Measurements from ENCODE around the gene CPNE8.

The CPNE8 gene

DNA sequence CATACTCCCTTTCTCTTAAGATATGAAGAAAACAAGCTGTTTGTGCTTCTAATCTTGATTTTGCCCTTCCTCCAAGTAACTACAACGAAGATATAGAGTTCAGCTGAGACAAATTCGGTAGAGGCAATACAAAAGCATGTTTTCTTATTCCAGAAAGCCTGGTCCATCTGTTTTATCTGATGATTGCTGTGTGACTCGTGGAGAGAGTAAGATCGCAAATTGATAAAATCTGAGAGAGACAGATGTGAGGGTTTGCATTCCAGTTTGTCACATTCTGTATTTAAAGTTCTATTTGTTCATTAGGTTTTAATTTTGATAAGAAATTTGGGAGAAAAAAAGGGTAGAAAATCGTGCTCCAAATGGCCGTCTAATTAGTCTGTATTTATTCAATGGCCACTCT is 192.1 kb downstream of the CPNE8 start:
- no peak for DNase-seq

DNA sequence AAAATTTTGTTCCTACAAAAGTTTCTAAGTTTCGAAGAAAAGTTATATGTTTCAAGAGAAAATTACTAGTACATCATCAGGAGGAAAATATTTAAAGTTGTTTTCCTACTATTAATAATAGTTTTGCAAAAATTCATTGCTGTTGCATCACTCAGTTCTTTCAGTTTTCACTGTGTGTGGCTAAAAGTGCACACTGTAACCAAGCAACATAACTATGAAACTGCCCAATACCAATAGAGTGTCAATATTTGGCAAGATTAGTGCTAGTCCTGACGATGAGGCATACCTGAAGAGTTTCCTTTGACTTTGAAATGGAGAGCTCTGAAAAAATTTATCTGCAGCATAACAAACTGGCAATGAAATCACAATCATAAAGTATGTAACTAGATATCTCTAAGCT is 194.3 kb downstream of the CPNE8 start:
- no peak for DNase-seq

DNA sequence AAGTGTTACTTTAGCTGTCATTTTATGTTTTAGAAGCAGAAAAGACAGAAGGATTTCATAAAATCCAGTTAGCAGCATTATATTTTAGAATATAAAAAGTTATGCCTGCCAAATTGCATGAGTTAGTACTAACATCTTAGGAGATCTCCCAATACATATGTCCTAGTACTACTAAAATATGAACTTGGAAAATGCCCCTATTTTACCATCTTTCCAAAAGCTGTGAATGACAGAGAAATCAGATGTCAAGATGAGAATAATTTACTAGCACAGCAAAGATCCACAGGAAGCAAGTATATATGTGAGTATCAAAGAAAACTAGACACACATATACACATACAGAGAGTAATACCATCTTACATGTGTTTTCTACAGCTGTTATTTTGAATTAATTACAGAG is 196.9 kb downstream of the CPNE8 start:
- no peak for DNase-seq

GRCh38 chr12:38707648-38708047 is 197.7 kb downstream of the CPNE8 start:
- no peak for DNase-seq

- DNase-seq, result no peak
Measured at GRCh38 chr12:38697289-38697688, 208.1 kb downstream of the CPNE8 start.

DNA sequence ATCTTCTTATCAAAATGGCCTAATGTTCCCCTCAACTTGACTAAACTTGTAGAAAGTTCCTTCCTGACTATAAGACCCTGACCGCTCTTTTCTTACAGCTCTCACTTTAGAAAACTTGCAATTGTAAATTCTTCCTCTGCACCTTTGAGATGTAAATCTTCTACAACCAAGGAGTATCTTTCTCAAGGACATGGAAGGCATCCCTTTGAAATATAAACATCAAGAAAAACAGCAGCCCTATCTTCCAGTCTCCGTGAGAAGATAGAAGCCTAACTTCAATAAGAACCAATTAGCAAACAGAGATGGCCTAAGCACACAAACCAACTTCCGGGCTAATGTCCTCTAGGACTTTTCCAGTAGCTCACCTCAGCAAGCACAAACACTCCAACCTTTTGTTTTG is 210.3 kb downstream of the CPNE8 start:
- no peak for DNase-seq

DNA sequence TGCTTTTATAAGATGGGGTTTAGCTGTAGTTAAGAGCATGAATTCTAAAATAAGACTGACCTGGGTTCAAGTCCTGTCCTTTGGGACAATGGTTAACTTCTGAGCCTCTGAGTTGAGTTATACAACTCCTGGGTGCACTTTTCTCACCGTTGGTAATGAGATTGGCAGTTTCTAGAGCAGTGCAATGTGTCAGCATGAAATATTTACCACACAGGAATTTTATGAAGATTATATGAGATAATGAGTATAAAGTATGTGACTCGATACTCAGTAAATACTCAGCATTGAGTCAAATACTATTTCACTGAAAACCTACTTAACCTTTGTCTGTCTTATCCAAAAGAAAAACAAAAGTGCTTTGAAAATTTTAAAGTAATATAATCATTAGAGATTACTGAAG is 214.2 kb downstream of the CPNE8 start:
- no peak for DNase-seq

DNA sequence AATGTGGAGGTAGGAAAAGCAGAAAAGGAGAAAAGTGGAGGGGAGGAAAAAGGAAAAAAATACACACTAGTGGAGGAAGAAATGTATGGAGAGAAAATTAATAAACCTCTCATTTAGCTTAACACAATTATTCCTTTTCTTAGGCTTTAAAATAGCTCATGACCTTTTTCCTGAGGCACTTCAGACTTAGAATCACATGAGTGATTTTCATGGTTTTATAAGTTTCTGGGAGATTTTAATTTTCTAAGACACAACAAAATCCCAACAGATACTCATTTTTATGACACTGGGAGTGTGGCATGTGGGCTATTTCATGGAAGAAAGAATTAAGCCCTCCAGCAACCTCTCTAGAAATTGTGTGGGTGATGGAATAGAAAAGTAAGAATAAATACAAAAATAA is 214.7 kb downstream of the CPNE8 start:
- DNase-seq, result no peak

DNA sequence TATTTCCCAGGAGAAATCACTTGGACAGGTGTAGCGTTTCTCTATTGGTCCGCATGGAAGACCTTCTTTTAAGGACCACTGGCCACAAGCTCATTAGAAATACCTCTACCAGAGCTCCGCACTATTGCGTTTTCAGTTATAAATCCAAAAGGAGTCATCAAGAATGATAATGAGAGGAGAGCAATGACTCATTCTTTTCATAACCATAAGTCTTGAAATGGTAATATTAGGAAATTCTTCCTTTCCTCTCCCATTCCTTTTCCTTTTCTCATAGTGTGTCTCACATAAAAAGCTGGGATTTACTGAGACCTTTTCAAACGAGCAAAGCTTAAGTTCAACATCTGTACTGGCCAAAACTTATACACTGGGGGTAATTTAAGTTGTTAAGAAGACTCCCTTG is 215.7 kb downstream of the CPNE8 start:
- DNase-seq, result no peak

DNA sequence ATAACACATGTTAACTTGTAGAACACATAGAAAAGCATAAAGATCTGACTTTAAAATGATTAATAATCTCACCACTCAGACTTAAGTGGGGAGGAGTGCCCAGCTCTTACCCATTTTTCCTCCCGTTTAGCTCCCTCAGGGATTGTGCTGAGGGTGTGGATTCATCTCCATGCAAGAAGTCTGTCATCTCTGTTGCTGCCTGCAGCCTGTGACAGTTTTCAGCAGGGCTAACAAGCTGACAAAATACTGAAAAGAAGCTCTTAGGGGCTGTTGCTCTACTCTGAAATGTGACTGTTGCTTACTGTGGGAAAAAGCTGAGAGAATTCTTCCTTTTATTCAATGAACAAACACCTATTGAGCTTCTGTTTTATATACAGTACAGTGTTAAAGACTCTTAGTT is 216.2 kb downstream of the CPNE8 start:
- no peak for DNase-seq

- no peak for DNase-seq
Measured at GRCh38 chr12:38682521-38682920, 222.9 kb downstream of the CPNE8 start.

DNA sequence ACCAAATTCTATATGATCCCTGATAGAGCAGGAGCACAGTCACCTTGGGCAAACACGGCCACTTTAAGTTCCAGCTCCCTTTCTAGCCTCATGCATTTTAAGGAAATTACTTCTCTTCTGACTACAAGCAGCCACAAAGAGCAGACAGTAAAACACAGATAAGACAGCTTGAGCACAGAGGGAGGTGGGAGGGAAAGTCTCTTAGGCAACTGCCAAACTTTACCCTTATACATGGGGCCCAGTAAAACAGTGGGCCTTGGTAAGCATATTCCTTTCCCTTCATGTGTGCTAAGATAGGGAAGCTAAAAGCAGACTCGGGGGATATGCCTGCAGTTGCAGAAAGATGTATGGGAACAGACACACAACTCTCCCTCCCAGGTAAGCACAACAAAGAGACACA is 235.9 kb downstream of the CPNE8 start:
- no peak for DNase-seq

DNA sequence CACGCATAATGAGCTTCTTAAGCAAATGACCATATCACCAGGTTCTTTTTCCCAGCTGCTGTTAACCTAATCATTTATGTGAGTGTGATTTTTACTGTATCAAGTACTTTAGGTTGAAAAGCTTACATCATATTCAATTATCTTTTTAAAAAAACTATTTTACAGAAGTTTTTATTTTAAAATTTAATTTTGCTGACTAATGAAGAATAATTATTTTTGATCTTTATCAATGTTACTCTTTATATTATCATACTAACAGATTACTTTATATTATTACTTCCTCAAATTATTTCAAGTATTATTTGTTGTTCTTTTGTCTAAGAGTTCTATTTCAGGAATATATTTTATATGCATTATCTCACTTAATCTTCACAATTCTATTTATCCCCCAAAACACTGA is 236.3 kb downstream of the CPNE8 start:
- no peak for DNase-seq

- DNase-seq, result no peak
Measured at GRCh38 chr12:38666425-38666824, 239.0 kb downstream of the CPNE8 start.

DNA sequence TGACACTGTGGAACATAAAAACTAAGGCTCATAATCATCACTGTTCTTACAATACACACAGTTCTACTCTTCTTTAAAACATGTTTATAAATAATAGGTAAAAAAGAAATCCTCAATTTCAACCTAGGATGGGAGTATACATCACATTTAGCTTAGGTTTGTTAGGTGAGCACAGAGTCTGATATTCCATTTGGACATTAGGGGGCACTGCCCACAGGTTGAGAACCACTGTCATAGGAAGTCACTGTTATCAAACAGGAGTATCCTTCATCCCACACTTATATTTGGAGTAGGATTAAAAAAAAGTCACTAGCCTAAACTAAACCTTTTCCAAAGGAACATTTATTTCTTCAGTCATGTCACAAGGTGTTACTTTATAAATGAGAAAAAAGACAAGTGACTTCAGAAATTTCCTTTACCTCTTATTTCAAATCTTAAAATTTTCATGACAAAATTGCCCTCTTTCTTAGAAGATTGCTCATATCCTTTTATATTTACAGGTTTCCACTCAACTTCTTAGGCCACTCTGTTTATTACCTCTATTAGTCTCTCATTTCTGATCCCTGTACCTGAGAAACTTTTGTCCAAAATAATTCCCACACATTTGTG is 240.6 kb downstream of the CPNE8 start:
- no peak for DNase-seq

GRCh38 chr12:38662829-38663228 is 242.6 kb downstream of the CPNE8 start:
- DNase-seq, result no peak

- no peak for DNase-seq
Measured at GRCh38 chr12:38653650-38654049, 251.7 kb downstream of the CPNE8 start.

DNA sequence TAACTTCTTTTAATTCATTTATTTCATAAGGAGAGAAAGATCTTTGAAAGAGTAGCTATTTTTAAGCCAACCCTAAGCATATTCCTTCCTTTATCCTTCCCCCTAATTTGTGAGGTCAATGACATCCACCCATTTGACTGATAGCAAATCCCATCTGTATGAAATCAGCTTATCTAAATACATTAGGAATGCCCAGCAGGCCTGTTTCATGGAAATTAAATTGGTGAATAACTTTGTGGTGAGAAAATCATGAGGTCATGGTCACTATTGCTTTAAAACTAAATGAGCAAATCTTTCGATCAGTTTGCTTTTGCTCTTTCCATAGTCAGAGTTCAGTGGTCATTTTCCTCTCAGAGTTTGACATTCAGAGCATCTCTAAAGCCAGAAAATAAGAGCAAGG is 256.6 kb downstream of the CPNE8 start:
- no peak for DNase-seq

GRCh38 chr12:38646146-38646545 is 259.2 kb downstream of the CPNE8 start:
- DNase-seq, result no peak

DNA sequence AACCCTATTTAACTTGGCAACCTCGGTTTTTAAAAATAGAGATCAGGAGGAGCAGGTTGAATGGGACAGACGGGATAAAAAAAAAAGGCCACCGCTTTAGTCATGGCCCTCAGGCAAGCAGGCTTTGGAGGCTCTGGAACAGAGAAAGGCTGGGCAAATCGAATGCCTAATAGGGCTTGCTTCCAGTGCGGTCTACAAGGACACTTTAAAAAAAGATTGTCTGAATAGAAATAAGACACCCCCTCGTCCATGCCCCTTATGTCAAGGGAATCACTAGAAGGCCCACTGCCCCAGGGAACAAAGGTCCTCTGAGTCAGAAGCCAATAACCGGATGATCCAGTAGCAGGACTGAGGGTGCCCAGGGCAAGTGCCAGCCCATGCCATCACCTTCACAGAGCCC is 265.8 kb downstream of the CPNE8 start:
- no peak for DNase-seq

DNA sequence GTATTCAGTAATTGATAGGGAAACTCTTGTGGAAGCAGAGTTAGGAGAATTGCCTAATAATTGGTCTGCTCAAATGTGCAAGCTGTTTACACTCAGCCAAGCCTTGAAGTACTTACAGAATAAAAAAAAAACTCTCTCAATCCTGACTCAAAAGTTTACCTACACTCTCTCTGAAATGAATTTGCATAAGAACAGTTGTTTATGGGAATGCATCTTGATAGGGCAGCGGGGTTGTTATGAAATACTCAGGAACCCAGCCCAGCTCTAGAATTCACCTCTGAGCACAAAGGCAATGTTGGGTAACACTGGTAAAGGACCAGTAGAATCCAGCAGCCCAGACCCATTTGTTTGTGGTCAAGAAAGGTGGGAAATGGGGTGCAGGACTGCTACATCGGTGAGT is 267.0 kb downstream of the CPNE8 start:
- DNase-seq, result no peak

- no peak for DNase-seq
Measured at GRCh38 chr12:38633511-38633910, 271.9 kb downstream of the CPNE8 start.

DNA sequence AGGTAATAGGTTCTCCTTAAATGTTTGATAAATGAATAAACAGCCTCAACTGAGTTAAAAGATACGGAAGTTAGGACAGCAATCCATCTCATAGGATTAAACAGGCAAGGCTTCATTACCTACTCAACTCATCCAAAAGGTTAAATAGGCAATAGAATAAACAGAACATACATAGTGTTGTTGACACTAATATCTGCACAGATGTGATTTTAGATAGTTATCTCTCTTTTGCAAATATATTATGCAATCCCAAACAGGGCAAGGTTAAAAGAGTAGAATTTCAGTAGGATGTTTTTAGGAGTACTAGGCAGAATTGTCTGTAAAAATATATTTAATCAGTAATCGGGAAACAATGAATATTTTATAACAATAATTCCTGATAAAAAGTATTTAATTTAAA is 276.3 kb downstream of the CPNE8 start:
- no peak for DNase-seq

GRCh38 chr12:38628288-38628687 is 277.1 kb downstream of the CPNE8 start:
- DNase-seq, result no peak

GRCh38 chr12:38625306-38625705 is 280.1 kb downstream of the CPNE8 start:
- DNase-seq, result no peak

DNA sequence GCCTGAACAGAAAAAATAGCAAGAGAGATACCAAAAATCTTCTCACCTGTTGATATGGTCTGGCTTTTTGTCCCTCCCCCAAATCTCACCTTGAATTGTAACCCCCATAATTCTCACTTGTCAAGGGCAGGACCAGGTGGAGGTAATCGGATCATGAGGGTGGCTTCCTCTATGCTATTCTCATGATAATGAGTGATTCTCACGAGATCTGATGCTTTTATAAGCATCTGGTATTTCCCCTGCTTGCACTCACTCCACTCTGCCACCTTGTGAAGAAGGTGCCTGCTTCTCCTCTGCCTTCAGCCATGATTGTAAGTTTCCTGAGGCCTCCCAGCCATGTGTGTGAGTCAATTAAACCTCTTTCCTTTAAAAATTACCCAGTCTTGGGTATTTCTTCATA is 291.2 kb downstream of the CPNE8 start:
- no peak for DNase-seq
